Right lobe of liver (tissue), 6 donors: ENCODE results near the gene CX3CL1. TPM values are rescaled to one million over a fixed set of nuclear protein-coding genes. Genes with fewer than 3 reads are reported as not detected.
A peak's percentile ranks its signal among the peaks of the same experiment; 100 is the strongest.

Source experiments
- ATAC-seq, 4 donors: fragments of 200-7000 bp; cut with Tn5 transposase; one replicate each; pipeline ENCODE4 v1.9.1; 2020; ENCODE audit warnings: mild to moderate bottlenecking in 4 of 4, moderate library complexity in 4 of 4
- DNase-seq, 3 donors: peaks; one replicate each; pipeline ENCODE4 v3.0.0-alpha.2; 2020
- H3K27ac ChIP-seq, 3 donors: fragments of 200-600 bp; one replicate each; pipeline ENCODE4 v1.8.0; 2022
- H3K27me3 ChIP-seq, 2 donors: fragments of 200-600 bp; one replicate each; pipeline ENCODE4 v1.8.0; 2022
- H3K36me3 ChIP-seq, 4 donors: fragments of 200-600 bp; sonication (generic) in 1 of 4; one replicate each; pipeline versions ENCODE4 v1.5.1 to v1.8.0; 2017 to 2022; ENCODE audit warnings: control low read depth in 1 of 4
- H3K4me1 ChIP-seq, 4 donors: fragments of 200-600 bp; sonication (generic) in 1 of 4; one replicate each; pipeline versions ENCODE4 v1.5.1 to v1.8.0; 2017 to 2022; ENCODE audit warnings: control low read depth in 1 of 4
- H3K4me3 ChIP-seq, 3 donors: fragments of 200-600 bp; one replicate each; pipeline ENCODE4 v1.8.0; 2022
- H3K9me3 ChIP-seq, 4 donors: fragments of 200-600 bp; sonication (generic) in 1 of 4; one replicate each; pipeline versions ENCODE4 v1.5.1 to v1.8.0; 2017 to 2022; ENCODE audit warnings: control low read depth in 1 of 4
- CTCF ChIP-seq, 4 donors: fragments of 200-600 bp in 3 of 4; fragments of 450-650 bp in 1 of 4; IDR thresholded peaks; one replicate each; pipeline versions ENCODE4 v1.5.1 to v1.8.0; 2016 to 2022; ENCODE audit warnings: antibody characterized with exemption in 4 of 4, mild to moderate bottlenecking in 2 of 4
- POLR2A ChIP-seq: fragments of 450-650 bp; IDR thresholded peaks from one replicate; pipeline ENCODE4 v1.6.1; 2017; ENCODE audit warnings: antibody characterized with exemption, mild to moderate bottlenecking
- WGBS: methylation state at CpG from one replicate; pipeline ENCODE4 v1.1.6; 2018; ENCODE audit warnings: low coverage, low lambda C conversion rate; ENCODE audit not compliant: insufficient coverage; ENCODE audit errors: missing lambda C conversion rate; 5-methylcytosine and 5-hydroxymethylcytosine counted together
- intact Hi-C, 2 donors: fragments of 100-400 bp; cut with DNase I; formaldehyde crosslinking; loops; one replicate each; pipeline versions ENCODE4 v1.11.2 to v1.14.1; 2022
- total RNA-seq, 6 experiments: library from RNA; depleted of rRNA in 2 of 6; stranded (reverse); fragments of >200 nt in 2 of 6; fragmentation: NEBNext Ultra II Directional in 3 of 6; extraction: Animal tissue kit (Norgen Biotek cat#: 25700) in 3 of 6; gene quantifications; one replicate each; pipeline versions ENCODE4 v1.1.0 to v1.2.4, GENCODE V29; 2016 to 2023
- donor health status: DM: no; HTN: yes; CAD: no.
- donor health status: DM: no; HTN: no; CAD: no.
- donor health status: DM: no; HTN: no; CAD: no.
- donor health status: DM: no; HTN: yes; CAD: no.
- donor health status: DM: no; HTN: yes; CAD: no.

Gene CX3CL1
- total RNA-seq, 6 experiments from 2014 or later: 3.3 to 20.5 (median 9.8) TPM

- Histone ChIP-seq H3K27ac (no peak overlapping the region), H3K4me1 (peaks cover 0 to 1% (median 0%) of the 10 kb centered on the region in 4 donors), H3K9me3 (no peaks in the 10 kb centered on the region), H3K27me3 (no peaks in the 10 kb centered on the region), H3K4me3 (no peak overlapping the region), H3K36me3 (peaks cover 3 to 43% (median 31%) of the 10 kb centered on the region in 4 donors)
- WGBS: 96% methylated on average over 3 of the region's 8 CpGs
- intact Hi-C loops: loop anchor here in 1 of 2 donors (10.0 kb wide), 1 partner anchor 87 kb away; no protein-coding TSS in a partner anchor
- ATAC-seq: no peak
- no peak for DNase-seq
- TF ChIP-seq POLR2A (no peak), CTCF (IDR thresholded peaks at IDR 0.05) (no peak)
Measured at GRCh38 chr16:57427307-57427706, 55.0 kb downstream of the CX3CL1 start.

GRCh38 chr16:57427824-57428223 lies 55.5 kb downstream of the CX3CL1 start:
- no peaks in the 10 kb centered on the region for H3K27me3 ChIP-seq
- TF ChIP-seq CTCF (IDR thresholded peaks at IDR 0.05) (no peak), POLR2A (no peak)
- peaks cover 3 to 48% (median 33%) of the 10 kb centered on the region in 4 donors for H3K36me3 ChIP-seq
- no peak overlapping the region for H3K4me3 ChIP-seq
- intact Hi-C loops: loop anchor here in 1 of 2 donors (10.0 kb wide), 1 partner anchor 87 kb away; no protein-coding TSS in a partner anchor
- no peak overlapping the region for H3K27ac ChIP-seq
- ATAC-seq (peak in 1 of 4 donors; percentile 47), DNase-seq (no peak)
- peaks cover 0 to 7% (median 0%) of the 10 kb centered on the region in 4 donors for H3K4me1 ChIP-seq
- H3K9me3 ChIP-seq: no peaks in the 10 kb centered on the region

GRCh38 chr16:57430955-57431354 lies 58.7 kb downstream of the CX3CL1 start:
- TF ChIP-seq CTCF (IDR thresholded peaks at IDR 0.05): no peak
- no peak for TF ChIP-seq POLR2A
- peaks cover 0 to 9% (median 0%) of the 10 kb centered on the region in 4 donors for H3K4me1 ChIP-seq
- DNase-seq (no peak), ATAC-seq (no peak)
- peaks cover 3 to 79% (median 54%) of the 10 kb centered on the region in 4 donors for H3K36me3 ChIP-seq
- no peaks in the 10 kb centered on the region for H3K27me3 ChIP-seq
- intact Hi-C loops: no loop called here
- H3K4me3 ChIP-seq: no peak overlapping the region
- H3K27ac ChIP-seq: no peak overlapping the region
- no peaks in the 10 kb centered on the region for H3K9me3 ChIP-seq
- WGBS: 73% methylated on average over 3 of the region's 5 CpGs

- no peaks in the 10 kb centered on the region for H3K9me3 ChIP-seq
- DNase-seq: no peak
- H3K36me3 ChIP-seq: peaks cover 3 to 91% (median 57%) of the 10 kb centered on the region in 4 donors
- H3K4me3 ChIP-seq: no peak overlapping the region
- TF ChIP-seq POLR2A (no peak), CTCF (IDR thresholded peaks at IDR 0.05) (no peak)
- H3K4me1 ChIP-seq: peaks cover 0 to 9% (median 0%) of the 10 kb centered on the region in 4 donors
- H3K27ac ChIP-seq: no peak overlapping the region
- WGBS: 80% methylated on average over 2 of the region's 2 CpGs
- intact Hi-C loops: no loop called here
- H3K27me3 ChIP-seq: no peaks in the 10 kb centered on the region
- peak in 3 of 4 donors; percentile 45 to 75 (median 62) for ATAC-seq
Measured at GRCh38 chr16:57432505-57432904, 60.2 kb downstream of the CX3CL1 start.

- ATAC-seq (no peak), DNase-seq (no peak)
- H3K27me3 ChIP-seq: no peaks in the 10 kb centered on the region
- TF ChIP-seq POLR2A (no peak), CTCF (IDR thresholded peaks at IDR 0.05) (no peak)
- WGBS: 93% methylated on average over 3 of the region's 3 CpGs
- intact Hi-C loops: no loop called here
- H3K4me1 ChIP-seq: peaks cover 0 to 9% (median 0%) of the 10 kb centered on the region in 4 donors
- H3K27ac ChIP-seq: no peak overlapping the region
- no peak overlapping the region for H3K4me3 ChIP-seq
- no peaks in the 10 kb centered on the region for H3K9me3 ChIP-seq
- peaks cover 3 to 93% (median 57%) of the 10 kb centered on the region in 4 donors for H3K36me3 ChIP-seq
Measured at GRCh38 chr16:57432989-57433388, 60.7 kb downstream of the CX3CL1 start.
